Activated effector memory CD4-positive, alpha-beta T cell treated with Interleukin-2 at 50 U/mL for 16 hours (primary cell): ENCODE measurements around the gene ZNF467.

Source experiments
- DNase-seq: peaks from one replicate; pipeline ENCODE4 v3.0.0-alpha.2; 2020

ZNF467 gene

GRCh38 chr7:149773446-149774236 is at the start of gene ZNF467:
TSS of gene ZNF467 (minus strand) at chr7:149773588. CDS start at chr7:149771032, 2,556 bp downstream.
- DNase-seq: peak; percentile 23

- no peak for DNase-seq
Observed at GRCh38 chr7:149822353-149822943, 49.1 kb upstream of the ZNF467 start.

GRCh38 chr7:149821191-149822148 is 48.1 kb upstream of the ZNF467 start:
- DNase-seq: no peak

- no peak for DNase-seq
Observed at GRCh38 chr7:149820622-149821190, 47.3 kb upstream of the ZNF467 start.

- DNase-seq: no peak
Observed at GRCh38 chr7:149819961-149820340, 46.6 kb upstream of the ZNF467 start.

- DNase-seq: no peak
Observed at GRCh38 chr7:149819141-149819960, 46.0 kb upstream of the ZNF467 start.

- DNase-seq: no peak
Observed at GRCh38 chr7:149818536-149818840, 45.1 kb upstream of the ZNF467 start.

- DNase-seq: no peak
Observed at GRCh38 chr7:149817836-149818535, 44.6 kb upstream of the ZNF467 start.

- no peak for DNase-seq
Observed at GRCh38 chr7:149817301-149817771, 43.9 kb upstream of the ZNF467 start.

GRCh38 chr7:149816794-149817193 is 43.4 kb upstream of the ZNF467 start:
- no peak for DNase-seq

- no peak for DNase-seq
Observed at GRCh38 chr7:149816267-149816751, 42.9 kb upstream of the ZNF467 start.

GRCh38 chr7:149815661-149816266 is 42.4 kb upstream of the ZNF467 start:
- no peak for DNase-seq

- DNase-seq: no peak
Observed at GRCh38 chr7:149815121-149815520, 41.7 kb upstream of the ZNF467 start.

GRCh38 chr7:149814494-149814893 is 41.1 kb upstream of the ZNF467 start:
- DNase-seq: no peak

GRCh38 chr7:149813254-149814035 is 40.1 kb upstream of the ZNF467 start:
- DNase-seq: no peak

GRCh38 chr7:149811831-149812490 is 38.6 kb upstream of the ZNF467 start:
- no peak for DNase-seq

GRCh38 chr7:149811221-149811620 is 37.8 kb upstream of the ZNF467 start:
- DNase-seq: no peak

GRCh38 chr7:149809215-149809614 is 35.8 kb upstream of the ZNF467 start:
- no peak for DNase-seq

GRCh38 chr7:149808311-149808710 is 34.9 kb upstream of the ZNF467 start:
- DNase-seq: no peak

GRCh38 chr7:149806726-149807125 is 33.3 kb upstream of the ZNF467 start:
- DNase-seq: no peak
